Activated CD4-positive, alpha-beta T cell treated with anti-CD3 and anti-CD28 coated beads, Interleukin-2, amount 50 U/mL, for 16 hours (primary cell): Measurements from ENCODE around the gene HRH2.
"Not testable (repeated sequence)": the region's sequence is repeated elsewhere in the genome, so short reads cannot be mapped to it uniquely, and the experiment has no call there.

Experiments
- DNase-seq: peaks from one replicate; pipeline ENCODE4 v3.0.0-alpha.2; 2020

The HRH2 gene

DNA sequence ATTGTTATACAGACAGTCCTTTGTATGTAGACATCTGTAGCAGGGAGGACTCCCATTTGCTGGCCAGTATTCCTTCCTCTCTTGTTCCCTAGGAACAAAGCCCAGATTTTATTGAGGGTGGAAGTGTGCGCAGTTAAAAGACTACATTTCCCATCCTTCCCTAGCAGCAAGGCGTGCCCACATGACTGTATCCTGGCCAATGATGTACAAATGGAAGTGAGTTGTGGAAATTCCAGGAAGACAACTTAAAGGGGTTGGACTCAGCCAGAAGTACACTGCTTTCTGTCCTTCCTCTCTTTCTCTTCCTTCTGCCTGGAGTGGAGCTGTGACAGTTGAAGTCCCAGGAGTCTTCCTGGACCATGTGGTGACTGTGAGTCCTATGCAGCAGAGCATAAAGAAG lies 89.0 kb downstream of the HRH2 start:
- no peak for DNase-seq

DNA sequence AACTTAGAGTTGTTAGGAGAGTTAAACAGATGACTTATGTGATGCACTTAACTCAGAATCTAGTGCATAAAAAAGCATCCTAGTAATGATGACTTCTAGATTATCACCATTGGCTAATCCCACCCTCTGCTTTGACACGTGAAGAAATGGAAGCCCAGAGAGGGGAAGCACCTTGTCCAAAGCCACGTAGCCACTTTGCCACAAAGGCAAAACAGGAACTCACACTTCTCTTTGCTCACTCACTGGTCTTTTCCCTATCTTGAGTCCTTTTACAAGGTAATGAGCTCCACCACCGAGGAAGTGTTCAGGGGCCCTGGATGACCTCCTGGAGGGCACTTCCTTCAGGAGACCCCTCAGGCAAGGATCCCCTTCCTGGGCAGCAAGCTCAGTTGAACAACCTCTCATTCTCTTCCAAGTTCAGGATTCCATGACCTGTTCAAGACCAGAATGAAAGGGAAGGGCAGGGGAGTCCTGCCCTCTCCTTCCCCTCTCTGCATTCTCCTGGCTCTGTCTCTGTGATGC lies 89.7 kb downstream of the HRH2 start:
- no peak for DNase-seq

DNA sequence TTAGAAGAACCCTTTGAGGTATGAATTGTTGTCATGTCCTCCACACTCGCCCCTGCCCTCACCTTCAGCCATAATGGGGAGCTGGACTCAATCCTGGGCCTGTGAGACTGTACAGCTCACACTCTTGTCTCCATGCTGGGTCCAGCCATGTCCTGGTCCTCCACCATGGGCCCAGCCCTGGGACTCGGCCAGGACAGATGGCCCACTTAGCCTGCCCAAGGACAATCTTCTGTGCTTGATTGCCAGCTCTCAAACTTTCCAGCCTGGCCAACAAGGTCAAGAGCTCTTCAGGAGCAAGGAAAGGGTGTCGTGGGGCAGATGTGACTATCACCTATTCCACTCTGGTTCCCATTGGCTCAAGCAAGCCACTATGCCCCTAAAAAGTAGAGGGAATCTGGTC lies 90.8 kb downstream of the HRH2 start:
- no peak for DNase-seq

DNA sequence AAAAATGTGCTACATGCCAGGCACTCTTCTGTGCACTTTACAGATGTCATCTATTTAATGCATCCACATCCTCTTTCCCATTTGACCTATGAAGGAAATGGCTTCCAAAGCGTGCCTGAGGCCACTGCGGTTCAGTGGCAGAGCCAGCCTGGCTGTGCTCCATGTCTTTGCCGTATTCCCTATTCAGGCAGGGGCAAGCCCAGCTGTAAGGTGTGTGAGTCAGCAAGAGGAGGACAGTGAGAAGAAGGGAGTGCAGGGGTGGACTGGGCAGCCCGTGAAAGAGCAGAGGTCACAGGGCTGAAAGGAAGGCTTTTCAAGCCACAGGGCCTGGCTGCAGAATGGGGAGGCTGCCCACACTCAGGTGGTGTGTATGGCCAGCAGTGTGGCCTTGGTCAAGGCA lies 91.7 kb downstream of the HRH2 start:
- DNase-seq, result no peak

DNA sequence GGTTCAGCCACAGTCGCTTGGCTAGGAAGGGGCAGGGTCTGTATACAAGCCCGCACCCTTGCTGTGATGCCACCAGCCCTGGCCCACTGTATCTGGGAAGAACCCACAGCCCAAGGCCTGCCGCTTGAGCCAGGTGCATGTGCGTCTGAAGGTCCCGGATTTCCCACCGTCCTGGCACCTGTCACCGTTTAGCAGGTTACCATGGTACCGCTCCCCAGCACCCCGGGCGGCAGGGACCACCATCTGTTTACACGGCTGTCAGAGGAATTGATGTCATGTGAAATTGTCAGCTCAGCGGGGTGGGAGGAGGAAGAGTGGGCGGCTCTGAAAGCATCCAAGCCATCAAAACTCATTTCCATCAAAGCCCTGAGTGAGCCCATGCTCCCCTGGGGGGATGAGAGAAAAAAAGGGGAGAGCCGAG lies 92.7 kb downstream of the HRH2 start:
- DNase-seq, result no peak

DNA sequence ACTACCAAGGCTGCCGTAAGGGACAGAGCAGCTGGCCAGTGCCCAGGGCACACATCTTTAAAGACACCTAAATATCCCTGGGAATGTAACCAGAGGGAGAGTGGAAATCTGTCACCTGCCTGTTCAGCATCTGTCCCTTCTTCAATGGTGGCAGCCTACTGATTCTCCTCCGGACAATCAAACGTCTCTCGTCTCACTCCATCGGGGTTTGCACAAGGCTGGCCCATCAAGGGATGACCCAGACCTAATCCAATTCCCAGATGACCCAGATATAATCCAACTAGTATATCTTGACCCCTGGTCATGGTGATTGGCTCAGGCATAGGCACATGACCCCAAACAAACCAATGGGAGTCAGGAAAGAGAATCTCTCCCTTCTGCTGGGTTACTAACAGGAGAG lies 93.5 kb downstream of the HRH2 start:
- DNase-seq, result no peak

DNA sequence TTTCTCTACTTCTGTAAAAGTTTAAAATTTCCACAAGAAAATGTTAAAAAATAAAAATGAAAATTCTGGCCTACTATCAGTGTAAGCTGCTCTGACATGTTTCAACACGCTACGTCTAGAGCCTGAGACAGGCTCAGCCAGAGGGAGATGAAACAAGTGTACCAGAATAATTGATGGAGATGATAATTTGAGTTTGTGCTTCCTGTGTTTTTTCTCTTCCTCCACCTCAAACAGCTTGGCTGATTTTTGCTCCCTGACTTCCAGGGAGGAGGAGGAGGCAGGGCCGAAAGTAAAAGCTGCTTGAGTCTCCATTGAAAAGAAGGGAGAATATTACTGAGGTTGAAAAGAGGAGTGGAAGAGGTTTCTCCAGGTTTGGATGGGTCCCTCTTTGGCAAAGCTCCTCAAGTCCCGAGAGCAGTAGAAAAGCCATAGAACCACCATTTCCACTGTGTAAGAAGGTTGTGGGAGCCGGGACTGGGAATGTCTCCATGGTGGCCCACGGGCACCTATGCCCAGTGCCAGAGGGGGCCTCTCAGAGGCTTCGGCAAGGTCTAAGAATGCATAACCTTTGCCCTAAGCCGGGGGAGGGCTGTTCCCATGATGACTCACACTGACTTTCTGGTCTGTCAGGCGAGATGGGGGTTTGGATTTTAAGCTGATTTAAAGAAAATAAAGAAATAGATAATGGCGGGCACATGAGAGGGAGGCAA lies 95.1 kb downstream of the HRH2 start:
- DNase-seq, result no peak

DNA sequence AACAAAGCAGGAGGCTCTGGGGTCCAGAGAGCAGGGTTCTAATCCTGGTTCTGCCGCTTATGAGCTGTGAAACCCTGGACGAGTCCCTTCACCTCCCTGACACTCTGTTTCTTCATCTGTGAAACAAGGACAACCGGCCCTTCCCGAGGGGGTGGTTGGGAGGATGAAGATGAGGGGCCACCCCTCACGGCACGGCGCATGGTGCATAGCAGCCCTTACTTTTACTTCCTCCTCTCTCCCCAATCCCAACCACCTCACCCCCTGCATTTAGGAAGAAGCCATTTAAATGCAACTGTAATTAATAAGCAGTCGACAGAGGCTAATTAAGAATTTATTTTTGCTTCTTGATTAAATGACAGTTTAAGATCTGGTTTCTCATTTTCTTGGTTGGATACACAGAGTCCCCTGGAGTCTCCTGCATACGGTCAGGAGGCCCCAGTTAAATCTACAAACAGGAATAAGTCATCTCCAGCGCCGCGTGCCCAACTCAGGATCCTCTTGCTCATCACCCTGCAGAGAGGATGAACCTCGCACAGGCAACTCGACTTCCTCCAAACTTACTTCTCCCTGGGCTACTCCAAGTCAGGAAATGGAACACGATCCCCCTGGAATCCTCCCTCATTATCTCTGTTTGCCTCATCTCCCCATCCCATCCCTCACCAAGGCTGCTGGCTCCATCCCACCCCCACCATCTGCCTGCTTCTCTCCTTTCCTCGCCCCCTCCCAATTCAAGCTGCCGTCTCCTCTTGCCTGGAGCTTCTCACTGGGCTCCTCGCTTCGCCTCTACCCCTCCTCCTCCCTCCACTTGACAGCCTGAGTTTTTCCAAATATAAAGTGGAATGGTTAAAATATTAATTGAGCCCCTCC lies 95.9 kb downstream of the HRH2 start:
- DNase-seq, result no peak

DNA sequence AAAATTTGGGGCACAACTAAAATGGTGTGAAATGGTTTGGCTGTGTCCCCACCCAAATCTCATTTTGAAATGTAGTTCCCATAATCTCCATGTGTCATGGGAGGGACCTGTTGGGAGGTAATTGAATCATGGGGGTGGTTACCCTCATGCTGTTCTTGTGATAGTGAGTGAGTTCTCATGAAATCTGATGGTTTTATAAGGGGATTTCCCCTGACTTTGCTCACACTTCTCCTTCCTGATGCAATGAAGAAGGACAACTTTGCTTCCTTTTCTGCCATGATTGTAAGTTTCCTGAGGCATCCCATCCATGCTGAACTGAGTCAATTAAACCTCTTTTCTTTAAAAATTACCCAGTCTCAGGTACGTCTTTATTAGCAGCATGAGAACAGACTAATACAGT lies 102.1 kb downstream of the HRH2 start:
- not testable (repeated sequence) for DNase-seq
